GM23248 (cell line): ENCODE results near the gene S100A7A.
"Not testable (repeated sequence)": the region's sequence is repeated elsewhere in the genome, so short reads cannot be mapped to it uniquely, and the experiment has no call there.

ENCODE experiments used
- EZH2 ChIP-seq: fragments of 200-600 bp; sonication (generic); IDR thresholded peaks from 2 replicates; pipeline ENCODE4 v1.6.1; 2018; ENCODE audit warnings: antibody characterized with exemption, mild to moderate bottlenecking; ENCODE audit not compliant: insufficient read depth, poor library complexity, severe bottlenecking
- EZH2phosphoT487 ChIP-seq: fragments of 200-600 bp; sonication (generic); IDR thresholded peaks from 2 replicates; pipeline ENCODE4 v1.6.1; 2018; ENCODE audit warnings: antibody characterized with exemption, moderate library complexity, mild to moderate bottlenecking, low read depth; ENCODE audit not compliant: insufficient read depth

DNA sequence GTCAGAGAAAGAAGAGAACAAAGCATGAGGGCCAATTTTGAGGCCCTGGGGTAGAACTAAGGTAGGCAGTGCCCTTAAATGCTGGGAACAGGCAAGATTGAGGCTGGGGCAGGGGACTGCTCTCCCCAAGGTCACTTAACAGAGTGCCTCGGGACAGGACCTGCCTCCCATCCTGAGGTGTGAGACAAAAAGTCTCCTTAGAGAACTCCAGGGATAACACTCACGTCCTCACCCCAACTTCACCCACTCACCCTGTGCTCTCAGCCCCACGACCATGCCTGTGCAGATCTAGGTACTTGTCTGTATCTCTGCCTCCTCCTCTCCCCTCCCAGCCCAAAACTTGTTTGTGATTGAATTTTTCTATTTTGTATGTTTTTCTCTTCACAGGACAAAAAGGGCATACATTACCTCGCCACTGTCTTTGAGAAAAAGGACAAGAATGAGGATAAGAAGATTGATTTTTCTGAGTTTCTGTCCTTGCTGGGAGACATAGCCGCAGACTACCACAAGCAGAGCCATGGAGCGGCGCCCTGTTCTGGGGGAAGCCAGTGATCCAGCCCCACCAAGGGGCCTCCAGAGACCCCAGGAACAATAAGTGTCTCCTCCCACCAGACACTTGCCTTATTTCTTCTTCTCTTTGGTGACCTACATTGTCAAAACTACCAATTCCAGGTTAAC lies 2.6 kb downstream of the S100A7A start:
- TF ChIP-seq EZH2phosphoT487, EZH2: not testable (repeated sequence)
